ENCODE results near the gene SLC29A4. TPM values are rescaled to one million over a fixed set of nuclear protein-coding genes. Genes with fewer than 3 reads are reported as not detected.
"Not testable (repeated sequence)": the region's sequence is repeated elsewhere in the genome, so short reads cannot be mapped to it uniquely, and the experiment has no call there.

SLC29A4 gene
- polyA plus RNA-seq, 1 donor, result 17.1 TPM

DNA sequence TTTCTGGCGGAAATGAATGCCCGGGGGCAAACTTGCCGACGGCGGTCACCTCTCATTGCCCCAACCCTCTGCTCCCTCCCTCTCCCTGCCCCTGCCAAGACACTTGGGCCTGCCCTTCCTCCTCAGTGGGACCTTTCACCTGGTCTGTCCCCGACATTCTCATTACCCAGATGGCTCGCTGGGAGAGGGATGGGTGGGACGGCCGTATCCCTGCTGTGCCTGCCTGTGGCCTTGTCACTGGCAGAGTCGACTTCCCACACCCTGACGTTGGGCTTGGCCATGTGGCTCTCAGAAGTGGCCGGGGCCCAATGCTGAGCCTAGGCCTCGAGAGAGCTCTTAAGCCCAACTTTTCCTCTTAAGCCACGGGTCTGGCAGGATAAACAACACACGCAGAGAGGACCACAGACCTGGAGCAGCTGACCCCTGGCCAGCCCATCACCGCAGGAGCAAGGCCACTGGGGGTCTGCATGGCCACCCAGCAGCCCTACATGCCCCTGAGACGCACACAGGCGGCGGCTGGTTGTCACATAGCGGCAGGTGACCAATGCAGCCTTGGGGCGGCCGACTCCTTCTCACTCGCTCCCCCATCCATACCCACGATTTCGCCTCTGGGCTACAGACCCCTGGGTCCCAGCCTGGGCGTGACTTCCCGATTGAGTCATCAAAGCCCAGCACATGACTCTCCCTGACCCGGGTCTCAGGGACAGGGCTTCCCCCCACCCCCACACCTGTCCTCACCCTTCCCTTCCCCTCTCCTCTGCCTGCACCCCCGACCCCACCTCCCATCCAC, 40.1 kb downstream of the SLC29A4 start:
- no peak for DNase-seq

DNA sequence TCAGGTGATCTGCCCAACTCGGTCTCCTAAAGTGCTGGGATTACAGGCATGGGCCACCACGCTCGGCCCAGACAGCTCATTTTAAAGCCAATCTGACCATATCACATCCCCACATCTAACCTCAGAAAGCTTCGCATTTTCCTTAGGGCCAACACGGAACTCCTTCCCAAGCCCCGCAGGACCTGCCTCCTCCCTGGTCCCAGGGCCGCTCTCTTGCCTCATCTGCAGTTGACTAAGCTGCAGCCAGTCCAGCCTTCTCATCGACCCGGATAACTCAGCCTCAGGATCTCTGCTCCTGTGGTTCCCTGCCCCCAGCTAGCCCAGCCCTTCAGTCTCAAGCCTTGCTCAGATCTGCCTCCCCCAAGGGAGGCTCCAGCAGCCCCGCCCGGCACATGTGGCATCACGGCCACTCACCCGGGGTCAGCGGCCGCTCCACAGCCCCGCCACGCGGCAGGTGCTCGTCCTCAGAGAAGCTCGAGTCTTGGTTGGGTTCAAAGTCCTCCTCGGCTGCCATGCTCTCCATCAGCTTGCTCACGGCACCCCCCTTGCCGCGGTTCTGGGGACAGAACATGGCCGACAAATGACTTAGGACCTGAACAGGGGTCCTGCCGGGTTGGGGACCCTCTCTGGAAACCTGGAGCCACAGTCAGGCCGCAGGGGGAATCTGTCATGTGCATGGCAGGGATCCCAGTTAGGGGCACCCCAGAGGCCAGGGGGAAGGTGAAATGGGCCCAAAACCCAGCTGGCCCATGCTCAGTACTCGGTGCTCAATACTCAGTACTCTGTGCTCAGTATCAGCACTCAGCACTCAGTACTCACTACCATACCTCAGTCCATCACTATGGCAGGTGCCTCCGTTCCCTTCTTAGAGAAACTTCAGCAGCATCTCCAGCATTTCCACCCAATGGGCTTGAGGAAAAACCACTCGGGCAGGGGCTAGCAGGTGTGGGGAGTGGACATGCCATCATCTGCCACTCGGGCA, 41.3 kb downstream of the SLC29A4 start:
- DNase-seq, result not testable (repeated sequence)

DNA sequence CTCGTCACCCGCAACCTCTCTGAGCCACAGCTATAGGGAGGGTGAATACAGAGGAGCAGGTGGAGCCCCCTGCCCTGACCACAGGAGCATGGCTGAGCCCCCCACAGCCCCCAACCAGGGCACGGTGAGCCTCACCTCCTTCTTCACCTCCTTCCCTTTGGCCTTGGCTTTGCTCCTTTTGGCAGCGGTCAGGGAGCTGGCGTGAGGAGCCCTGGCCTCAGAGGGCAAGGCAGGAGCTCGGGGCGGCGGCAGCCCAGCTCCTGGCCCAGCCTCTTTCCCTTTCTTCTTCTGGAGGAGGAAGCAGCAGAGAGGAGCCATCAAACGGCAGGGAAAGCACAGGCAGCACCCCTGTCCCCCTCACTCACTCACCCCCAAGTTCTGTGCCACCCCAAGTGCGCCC, 42.2 kb downstream of the SLC29A4 start:
- no peak for DNase-seq

DNA sequence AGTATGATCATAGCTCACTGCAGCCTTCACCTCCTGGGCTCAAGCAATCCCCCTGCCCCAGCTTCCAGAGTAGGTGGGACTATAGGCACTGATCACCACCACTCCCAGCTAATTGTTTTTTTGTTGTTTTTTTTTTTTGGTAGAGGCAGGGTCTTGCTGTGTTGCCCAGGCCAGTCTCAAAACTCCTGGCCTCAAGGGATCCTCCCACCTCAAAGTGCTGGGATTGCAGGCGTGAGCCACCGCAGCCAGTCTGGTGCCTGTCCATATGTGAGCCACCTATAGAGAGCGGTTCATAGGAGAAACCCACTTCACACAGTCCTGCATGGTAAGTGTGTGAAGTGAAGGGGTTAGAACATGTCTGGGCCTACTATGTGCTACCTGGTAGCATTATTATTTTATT, 47.5 kb downstream of the SLC29A4 start:
- no peak for DNase-seq

DNA sequence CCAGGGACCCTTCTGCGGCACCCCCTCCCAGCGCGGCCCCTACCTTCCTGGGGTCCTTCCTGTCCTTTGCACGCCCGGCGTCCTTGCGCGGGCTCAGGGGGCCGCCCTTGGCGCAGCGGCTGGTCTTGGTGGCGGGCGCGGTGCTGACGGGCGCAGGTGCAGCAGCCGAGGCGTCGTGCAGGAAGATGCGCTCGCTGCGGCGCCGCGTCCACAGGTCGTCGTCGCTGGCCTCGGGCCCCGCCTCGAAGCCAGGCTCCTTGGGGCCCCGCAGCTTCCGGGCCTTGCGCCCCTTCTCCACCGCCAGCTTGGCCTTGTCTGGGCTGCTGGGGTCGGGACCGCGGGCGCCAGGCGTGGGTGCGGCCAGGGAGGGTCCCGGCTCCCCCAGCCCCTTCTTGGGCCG, 49.8 kb downstream of the SLC29A4 start:
- no peak for DNase-seq

DNA sequence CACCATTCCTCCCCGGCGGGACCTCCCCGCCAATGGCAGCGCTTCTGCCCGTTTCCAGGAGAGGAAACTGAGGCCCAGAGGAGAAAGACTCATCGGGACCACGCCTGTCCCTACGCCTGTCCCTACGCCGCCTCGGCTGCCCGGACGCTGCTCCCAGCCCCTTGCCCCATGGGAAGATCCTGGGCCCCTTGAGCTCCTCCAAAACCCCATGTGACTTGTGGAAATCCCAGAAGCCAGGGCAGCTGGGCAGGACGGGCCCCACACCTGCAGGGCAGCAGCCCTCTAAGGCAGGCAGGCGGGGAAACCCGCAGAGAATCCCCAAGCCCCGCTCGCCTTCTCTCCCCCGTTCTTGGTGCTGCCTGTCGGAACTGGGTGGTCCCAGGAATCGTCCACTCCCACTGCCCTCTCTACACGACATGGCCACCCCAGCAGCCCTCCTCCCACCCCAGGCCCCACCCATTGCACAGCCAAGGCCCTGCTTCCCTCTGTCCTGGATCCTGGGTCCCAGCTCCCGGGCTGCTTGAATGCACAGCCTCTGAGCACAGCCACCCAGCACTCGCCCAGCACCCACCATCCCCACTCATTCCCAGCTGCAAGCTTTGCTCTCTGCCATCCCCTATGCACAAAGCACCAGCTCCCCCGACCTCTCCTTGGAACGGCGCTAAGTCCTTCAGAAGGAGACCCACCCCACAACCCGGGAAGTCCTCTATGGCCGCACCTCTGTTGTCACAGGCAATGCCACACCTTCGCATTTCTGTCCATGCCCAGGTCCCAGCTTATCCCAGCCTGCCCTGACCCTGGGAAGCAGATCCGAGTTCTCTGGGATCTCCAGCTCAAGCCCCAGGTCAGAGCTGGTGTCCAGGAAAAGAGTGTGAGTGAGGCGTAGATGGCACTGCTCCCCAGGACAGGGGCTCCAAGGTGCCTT, 50.6 kb downstream of the SLC29A4 start:
- DNase-seq, result no peak

DNA sequence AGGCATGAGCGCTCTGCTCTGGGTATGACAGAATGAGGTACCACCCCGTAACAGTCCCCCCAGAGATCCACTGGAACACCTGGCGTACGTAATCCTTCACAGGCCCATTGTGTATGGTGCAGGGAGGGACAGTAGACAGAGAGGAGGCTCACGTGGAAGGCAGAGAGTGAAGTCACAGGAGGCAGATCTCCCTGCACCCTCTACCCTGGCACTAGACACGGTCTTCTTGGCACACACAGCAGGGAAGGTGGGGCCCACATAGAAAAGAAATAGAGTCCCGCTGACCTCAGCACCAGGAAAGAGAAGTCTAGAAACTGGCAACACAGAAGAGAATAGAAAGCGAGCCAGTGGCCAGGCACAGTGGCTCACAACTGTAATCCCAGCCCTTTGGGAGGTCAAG, 51.9 kb downstream of the SLC29A4 start:
- no peak for DNase-seq

DNA sequence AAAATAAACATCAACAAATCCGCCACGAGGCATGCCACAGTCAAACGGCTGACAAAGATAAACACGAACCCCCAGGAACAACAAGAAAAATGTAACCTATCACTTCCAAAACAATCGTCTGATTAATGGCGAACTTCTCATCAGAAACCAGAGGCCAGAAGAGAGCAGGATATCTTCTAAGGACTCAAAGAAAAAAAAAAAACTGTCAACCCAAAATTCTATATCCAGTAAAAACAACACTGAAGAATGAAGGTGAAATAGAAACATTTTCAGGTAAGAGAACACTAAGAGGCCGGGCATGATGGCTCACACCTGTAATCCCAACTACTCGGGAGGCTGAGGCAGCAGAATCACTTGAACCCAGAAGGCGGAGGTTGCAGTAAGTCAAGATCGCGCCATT, 54.3 kb downstream of the SLC29A4 start:
- no peak for DNase-seq

DNA sequence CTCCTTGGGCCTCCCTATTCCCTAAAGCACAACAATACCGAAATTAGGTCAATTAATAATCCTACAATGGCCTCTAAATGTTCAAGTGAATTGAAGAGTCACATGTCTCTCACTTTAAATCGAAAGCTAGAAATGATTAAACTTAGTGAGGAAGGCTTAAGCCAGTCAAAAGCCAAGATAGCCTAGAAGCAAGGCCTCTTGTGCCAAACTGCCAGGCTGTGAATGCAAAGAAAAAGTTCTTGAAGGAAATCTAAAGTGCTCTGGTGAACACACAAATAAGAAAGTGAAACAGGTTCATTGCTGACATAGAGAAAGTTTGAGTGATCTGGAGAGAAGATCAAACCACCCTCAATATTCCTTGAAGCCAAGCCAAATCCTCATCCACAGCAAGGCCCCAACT, 57.2 kb downstream of the SLC29A4 start:
- no peak for DNase-seq

DNA sequence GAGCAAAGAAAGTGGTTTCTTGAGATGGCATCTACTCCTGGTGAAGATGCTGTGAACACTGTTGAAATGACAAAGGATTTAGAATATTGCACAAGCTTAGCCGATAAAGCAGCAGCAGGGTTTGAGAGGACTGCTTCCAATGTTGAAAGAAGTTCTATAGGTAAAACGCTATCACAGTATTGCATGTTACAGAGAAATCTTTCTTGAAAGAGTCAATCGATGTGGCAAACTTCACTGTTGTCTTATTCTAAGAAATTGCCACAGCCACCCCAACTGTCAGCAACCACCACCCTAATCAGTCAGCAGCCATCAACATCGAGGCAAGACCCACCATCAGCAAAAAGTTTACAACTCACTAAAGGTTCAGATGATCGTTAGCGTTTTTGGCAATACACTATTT, 59.9 kb downstream of the SLC29A4 start:
- DNase-seq, result no peak

DNA sequence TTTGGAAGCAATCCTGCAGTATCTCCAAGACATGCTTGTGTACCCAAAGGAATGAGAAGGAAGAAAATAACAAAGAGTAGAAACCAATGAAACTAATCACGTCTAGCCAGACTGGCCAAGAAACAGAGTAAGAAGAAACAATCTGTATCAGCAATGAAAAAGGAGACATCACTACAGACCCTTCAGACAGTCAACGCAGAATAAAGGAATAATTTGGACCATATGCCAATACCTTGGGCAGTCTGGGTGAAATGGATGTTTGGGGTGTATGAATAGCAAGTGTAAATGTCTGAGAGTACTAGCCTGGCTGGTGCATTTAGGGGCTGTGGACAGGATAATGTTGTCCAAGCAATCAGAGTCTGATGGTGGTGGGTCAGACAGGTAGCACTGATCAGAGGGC, 61.1 kb downstream of the SLC29A4 start:
- DNase-seq, result no peak

DNA sequence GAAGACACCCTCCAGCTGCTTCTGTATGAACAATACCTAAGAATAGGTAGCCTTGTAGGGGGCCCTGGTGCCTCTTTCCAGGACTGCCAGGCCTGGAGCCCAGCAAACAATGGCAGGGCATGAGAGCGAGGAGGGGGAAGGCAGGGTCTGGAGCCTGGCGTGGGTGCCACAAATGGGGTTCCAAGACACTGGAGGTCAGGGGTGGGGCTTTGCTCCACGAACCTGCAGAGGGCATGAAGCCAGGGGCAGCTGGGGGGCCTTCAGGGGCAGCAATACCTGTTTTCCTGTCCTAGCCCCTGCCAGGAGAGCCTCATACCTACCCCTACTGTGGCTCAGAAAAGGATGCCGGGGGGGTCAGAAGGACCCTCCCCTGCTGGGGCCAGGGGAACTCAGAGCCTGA, 61.6 kb downstream of the SLC29A4 start:
- no peak for DNase-seq

DNA sequence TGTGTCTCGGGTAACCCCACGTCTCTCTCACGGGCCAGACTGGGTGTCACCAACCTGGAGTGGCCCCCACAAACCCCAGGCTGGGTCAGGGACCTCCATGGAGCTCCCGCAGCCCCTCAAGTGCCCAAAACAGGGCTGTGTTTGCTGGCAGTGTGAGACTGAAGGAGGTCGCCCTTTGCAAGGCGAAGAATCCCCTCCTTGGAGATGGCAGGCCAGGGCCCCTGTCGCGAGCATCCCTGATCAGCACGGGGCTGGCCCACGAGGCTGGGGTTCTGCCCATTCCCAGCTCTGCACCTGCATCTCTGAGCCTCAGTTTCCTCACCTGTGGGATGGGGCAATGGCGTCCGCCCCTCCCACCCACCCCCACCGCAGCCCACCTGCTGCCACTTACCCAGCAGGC, 62.4 kb downstream of the SLC29A4 start:
- DNase-seq, result no peak

DNA sequence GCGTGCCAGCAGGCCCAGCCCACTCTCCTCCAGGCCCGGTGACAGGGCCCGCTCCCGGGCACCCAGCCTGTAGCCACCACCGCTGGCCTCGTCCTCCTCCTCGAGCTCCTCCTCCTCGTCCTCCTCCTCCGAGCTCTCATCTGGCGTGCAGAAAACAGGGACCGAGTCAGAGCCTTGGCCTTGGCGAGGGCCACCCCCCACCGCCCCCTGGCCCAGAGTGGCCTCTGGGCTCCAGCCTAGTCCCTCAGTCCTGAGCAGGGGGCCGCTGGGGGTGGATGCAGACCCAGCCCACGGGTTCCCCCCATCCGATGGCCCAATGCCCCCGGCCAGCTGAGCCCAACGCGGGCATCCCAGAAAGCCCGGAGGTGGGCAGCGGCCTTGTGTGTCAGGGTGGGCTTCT, 62.9 kb downstream of the SLC29A4 start:
- DNase-seq, result no peak

DNA sequence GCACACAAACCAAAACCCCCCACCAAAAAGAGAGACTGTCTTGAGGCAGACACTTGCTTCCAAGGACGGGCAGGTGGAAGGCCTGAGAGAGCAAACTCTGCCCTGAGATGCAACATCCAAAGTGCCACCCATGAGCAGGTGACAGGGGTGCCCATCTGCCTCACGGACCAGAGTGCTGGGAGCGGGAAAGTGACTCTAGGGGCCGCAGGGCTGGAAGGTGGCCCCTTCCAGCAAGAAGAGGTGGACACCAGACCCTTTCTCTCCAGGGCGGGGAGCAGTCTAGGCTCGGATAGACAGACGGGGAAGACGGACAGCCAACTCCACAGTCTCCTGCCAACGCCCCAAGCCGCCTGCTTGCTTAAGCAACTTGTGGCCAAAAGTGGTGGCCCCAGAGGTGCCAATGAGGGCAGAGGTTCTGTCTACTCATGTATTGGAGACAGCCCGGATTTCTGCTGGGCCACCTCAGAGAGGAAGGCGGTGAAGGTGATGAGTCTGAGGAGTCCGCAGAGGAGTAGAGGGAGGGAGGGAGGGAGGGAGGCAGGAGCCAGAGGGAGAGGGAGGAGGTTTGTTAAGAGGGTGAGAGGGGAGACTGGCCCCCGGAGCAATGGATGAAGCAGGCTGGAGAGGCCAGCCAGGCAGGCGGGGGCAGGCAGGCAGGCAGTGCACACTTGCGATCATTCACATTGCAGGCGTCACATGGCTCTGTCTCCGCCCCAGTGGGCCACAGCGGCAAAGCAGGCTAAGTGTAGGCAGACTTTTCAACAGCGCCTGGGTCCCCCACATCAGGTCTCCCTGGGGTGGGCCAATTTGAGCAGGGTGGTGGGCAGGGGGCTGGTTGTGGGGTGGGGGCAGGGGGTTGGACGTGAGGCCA, 65.6 kb downstream of the SLC29A4 start:
- DNase-seq, result no peak

DNA sequence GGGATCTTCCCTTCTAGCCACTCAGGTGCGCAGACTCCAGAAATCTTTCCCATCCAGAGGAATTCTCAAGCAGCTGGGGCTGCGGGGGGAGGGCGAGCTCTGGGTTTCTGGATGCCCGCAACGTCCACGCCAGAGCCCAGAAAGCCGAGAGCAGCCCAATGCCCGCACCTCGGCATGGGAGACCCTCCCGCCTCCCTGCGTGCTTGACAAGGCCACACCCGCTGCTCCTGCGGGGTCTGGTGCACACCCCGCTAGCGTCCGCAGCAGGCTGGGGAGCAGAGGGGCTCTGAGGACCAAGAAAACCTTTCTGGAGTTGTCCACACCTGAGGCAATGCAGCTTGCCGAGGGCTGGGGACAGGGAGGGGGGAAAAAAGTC, 66.2 kb downstream of the SLC29A4 start:
- no peak for DNase-seq

DNA sequence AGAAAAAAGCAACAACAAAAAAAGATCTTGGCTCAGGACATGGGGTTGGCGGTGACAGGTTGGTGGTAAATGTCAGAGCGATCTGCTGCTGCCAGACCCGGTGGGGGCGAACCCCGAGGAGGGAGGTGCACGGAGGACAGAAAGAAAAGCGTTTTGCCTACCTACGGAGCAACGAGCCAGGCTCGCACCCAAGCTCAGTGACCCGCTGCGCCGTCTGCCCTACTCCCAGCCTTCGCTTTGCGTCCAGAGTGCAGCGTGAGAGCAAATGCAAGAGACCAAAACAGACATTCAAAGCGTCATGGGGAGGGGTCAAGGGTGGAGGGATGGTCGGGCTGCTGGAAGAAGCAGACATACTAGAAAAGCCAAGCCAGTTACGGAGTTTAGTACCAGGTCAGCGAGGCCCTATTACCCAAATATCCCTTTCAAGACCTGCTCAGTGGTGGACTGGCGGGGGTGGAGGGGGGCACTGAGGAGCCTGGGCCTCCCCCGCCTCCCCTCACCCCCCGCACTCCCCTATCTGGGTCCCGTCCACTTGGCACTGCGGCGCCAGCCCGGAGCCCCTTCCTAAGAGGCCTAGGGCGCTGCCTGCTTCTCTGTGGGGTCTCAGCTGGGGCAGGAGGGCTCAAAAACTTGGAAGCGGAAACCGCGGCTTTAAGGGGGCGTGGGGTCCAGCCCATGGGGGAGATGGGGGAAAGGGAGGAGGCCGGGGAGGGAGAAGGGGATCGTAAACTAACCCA, 66.9 kb downstream of the SLC29A4 start:
- DNase-seq, result no peak

DNA sequence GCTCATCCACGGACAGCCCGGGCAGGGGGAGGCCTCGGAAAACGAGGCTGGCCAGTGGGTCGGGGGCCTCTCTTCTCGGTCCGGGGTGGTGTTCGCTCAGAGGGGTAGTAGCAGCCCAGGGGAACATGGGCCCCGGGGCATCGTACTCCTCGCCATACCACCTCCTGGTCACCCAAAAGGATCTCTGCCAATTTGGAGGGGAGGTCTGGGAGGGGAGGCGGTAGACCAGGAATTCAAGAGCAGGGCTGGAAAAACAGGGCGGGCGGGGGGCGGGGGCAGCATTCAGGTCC, 67.4 kb downstream of the SLC29A4 start:
- no peak for DNase-seq

DNA sequence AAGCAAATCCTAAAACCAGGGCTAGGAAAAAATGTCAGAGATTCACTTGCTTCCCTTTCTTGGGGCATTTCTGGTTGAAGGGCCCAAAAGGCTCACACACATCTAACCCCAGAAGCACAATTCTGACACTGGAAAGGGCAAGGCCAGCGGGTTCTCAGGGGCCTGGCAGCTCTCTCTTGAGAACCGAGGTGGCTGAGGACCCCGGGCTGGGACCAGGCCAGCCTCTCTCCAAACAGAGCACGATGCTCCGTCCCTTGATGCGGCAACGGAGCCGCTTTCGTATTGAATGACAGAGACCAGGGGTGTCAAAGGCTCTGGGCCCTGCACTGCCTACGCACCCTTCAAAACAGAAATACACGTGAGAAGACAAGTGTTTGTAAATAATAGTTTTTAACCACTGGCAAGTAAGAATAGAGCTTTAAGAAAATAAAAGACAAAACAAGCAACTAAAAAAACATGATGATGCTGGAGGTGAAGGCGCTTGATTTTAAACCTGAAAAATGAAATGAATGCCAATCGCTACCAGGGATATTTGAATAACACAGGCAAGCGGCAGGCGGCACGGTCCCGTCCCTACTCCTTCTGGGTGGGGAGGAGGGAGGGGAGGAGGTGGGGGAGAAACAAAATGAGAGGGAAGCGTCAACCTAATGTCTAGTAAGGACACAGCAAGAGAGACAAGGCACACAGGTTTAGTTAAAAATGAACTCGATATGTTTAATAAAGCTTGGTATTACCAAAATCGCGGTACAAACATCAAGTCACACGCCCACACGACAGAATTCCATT, 68.0 kb downstream of the SLC29A4 start:
- DNase-seq, result no peak
